ENCODE results near the gene KIAA1671.

DNA sequence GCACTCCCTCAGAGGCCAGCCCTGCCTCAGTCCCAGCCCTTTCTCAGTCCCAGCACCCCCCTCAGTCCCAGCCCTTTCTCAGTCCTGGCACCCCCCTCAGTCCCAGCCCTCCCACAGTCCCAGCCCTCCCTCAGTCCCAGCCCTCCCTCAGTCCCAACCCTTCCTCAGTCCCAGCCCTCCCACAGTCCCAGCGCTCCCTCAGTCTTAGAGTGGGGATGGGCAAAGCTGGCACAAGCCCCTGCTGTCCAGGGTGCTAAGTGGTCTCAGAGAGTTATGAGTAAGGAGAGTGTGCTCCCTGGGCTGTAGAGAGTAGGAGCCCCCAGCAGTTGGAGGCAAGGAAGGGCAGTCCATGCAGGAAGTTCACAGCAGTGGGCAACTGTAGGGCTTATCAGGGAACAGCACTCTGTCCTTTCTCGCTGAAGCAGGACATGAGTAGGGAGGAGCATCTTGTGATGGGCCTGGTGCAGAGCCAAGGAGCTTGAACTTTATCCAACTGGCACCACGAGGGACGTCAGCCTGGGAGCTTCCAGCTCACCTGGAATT lies 195.7 kb downstream of the KIAA1671 start:
- TF ChIP-seq, protein P1, sequence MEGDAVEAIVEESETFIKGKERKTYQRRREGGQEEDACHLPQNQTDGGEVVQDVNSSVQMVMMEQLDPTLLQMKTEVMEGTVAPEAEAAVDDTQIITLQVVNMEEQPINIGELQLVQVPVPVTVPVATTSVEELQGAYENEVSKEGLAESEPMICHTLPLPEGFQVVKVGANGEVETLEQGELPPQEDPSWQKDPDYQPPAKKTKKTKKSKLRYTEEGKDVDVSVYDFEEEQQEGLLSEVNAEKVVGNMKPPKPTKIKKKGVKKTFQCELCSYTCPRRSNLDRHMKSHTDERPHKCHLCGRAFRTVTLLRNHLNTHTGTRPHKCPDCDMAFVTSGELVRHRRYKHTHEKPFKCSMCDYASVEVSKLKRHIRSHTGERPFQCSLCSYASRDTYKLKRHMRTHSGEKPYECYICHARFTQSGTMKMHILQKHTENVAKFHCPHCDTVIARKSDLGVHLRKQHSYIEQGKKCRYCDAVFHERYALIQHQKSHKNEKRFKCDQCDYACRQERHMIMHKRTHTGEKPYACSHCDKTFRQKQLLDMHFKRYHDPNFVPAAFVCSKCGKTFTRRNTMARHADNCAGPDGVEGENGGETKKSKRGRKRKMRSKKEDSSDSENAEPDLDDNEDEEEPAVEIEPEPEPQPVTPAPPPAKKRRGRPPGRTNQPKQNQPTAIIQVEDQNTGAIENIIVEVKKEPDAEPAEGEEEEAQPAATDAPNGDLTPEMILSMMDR (IDR thresholded peaks at IDR 0.05) = peak in 1 of 5 experiments; percentile 13
- TF ChIP-seq POLR2A (IDR thresholded peaks at IDR 0.05) (peak; percentile 33), POLR2AphosphoS5 (IDR thresholded peaks at IDR 0.05) (peak in 2 of 3 donors; percentile 11 to 52)

Data from transverse colon (tissue), 4 donors.